CD4-positive, alpha-beta T cell treated with Interferon gamma for 1 hour (primary cell): ENCODE measurements around the gene SLC35E4.
"Not testable (repeated sequence)": the region's sequence is repeated elsewhere in the genome, so short reads cannot be mapped to it uniquely, and the experiment has no call there.

Source experiments
- DNase-seq: peaks from one replicate; pipeline ENCODE4 v3.0.0-alpha.2; 2020

Gene SLC35E4

GRCh38 chr22:30635273-30636225, at the start of gene SLC35E4:
Gene SLC35E4, plus strand, starts transcription at chr22:30635781. Its CDS starts 670 bp downstream, at chr22:30636451.
- peak; percentile 92 for DNase-seq

- no peak for DNase-seq
Measured at GRCh38 chr22:30586414-30586813, 49.2 kb upstream of the SLC35E4 start.

- DNase-seq = no peak
Measured at GRCh38 chr22:30591191-30591587, 44.4 kb upstream of the SLC35E4 start.

GRCh38 chr22:30591588-30592359, 43.8 kb upstream of the SLC35E4 start, which contains the start of gene PES1:
Gene PES1, minus strand, starts transcription at chr22:30591910. Its CDS starts 77 bp downstream, at chr22:30591833.
- peak; percentile 97 for DNase-seq

- not testable (repeated sequence) for DNase-seq
Measured at GRCh38 chr22:30592360-30592713, 43.2 kb upstream of the SLC35E4 start.

GRCh38 chr22:30596199-30596598, 39.4 kb upstream of the SLC35E4 start:
- no peak for DNase-seq

- no peak for DNase-seq
Measured at GRCh38 chr22:30596886-30597285, 38.7 kb upstream of the SLC35E4 start.

- DNase-seq = no peak
Measured at GRCh38 chr22:30598986-30599385, 36.6 kb upstream of the SLC35E4 start.

- DNase-seq = no peak
Measured at GRCh38 chr22:30600921-30601320, 34.7 kb upstream of the SLC35E4 start.

- no peak for DNase-seq
Measured at GRCh38 chr22:30601464-30601863, 34.1 kb upstream of the SLC35E4 start.

GRCh38 chr22:30602049-30602448, 33.5 kb upstream of the SLC35E4 start:
- no peak for DNase-seq

GRCh38 chr22:30603801-30604200, 31.8 kb upstream of the SLC35E4 start:
- no peak for DNase-seq

- DNase-seq = no peak
Measured at GRCh38 chr22:30604723-30605122, 30.9 kb upstream of the SLC35E4 start.

- peak; percentile 47 for DNase-seq
Measured at GRCh38 chr22:30605449-30606110, 30.0 kb upstream of the SLC35E4 start.

GRCh38 chr22:30606455-30607299, 28.9 kb upstream of the SLC35E4 start, which contains the start of gene TCN2:
Gene TCN2, plus strand, starts transcription at chr22:30607174. Its CDS starts 158 bp downstream, at chr22:30607332.
- peak; percentile 49 for DNase-seq

- no peak for DNase-seq
Measured at GRCh38 chr22:30607300-30607930, 28.2 kb upstream of the SLC35E4 start.

GRCh38 chr22:30607939-30608338, 27.6 kb upstream of the SLC35E4 start:
- DNase-seq = no peak

GRCh38 chr22:30609260-30610185, 26.1 kb upstream of the SLC35E4 start:
- DNase-seq = peak; percentile 58

- DNase-seq = peak; percentile 61
Measured at GRCh38 chr22:30610299-30610698, 25.3 kb upstream of the SLC35E4 start.

- DNase-seq = no peak
Measured at GRCh38 chr22:30611197-30611596, 24.4 kb upstream of the SLC35E4 start.
